ENCODE data around the gene TUSC2. TPM values are rescaled to one million over a fixed set of nuclear protein-coding genes. Genes with fewer than 3 reads are reported as not detected.

TUSC2 gene
- total and polyA plus RNA-seq, 12 donors = 23.7 to 59.1 (median 27.0) TPM

GRCh38 chr3:50340448-50341329 lies 12.7 kb upstream of the TUSC2 start, which contains the start of gene RASSF1:
Gene RASSF1, minus strand, starts transcription at chr3:50340836. Its CDS starts 31 bp downstream, at chr3:50340805.
- peak in 1 of 9 donors; percentile 12 for TF ChIP-seq CTCF (IDR thresholded peaks at IDR 0.05)
- H3K4me1 ChIP-seq = peaks cover 17 to 64% (median 51%) of the 10 kb centered on the region in 9 donors
- WGBS, 2 donors = 6 to 8% methylated on average over 63 to 85 of the region's 85 CpGs

GRCh38 chr3:50340147-50340447 lies 12.1 kb upstream of the TUSC2 start:
- no peaks in the 10 kb centered on the region for H3K9me3 ChIP-seq
- no peak for DNase-seq
- no peak for TF ChIP-seq CTCF (IDR thresholded peaks at IDR 0.05)
- peak overlapping the region; percentile 51 to 100 (median 96) for H3K27ac ChIP-seq
- WGBS, 2 donors = 22 to 35% methylated on average over 9 of the region's 9 CpGs
- H3K4me3 ChIP-seq = peak overlapping the region; percentile 46 to 88 (median 64)
- no peak for ATAC-seq
- H3K36me3 ChIP-seq = peaks cover 0 to 7% (median 0%) of the 10 kb centered on the region in 9 donors
- intact Hi-C loops (cut with DNase I) = loop anchor here in 1 of 10 donors (10.0 kb wide), 1 partner anchor 1095 kb away; no protein-coding TSS in a partner anchor
- no peaks in the 10 kb centered on the region for H3K27me3 ChIP-seq
- H3K4me1 ChIP-seq = peaks cover 11 to 64% (median 51%) of the 10 kb centered on the region in 9 donors

More at GRCh38 chr3:50340448-50341329, 12.7 kb upstream of the TUSC2 start, which contains the start of gene RASSF1:
- ATAC-seq = peak; percentile 12 to 58 (median 38)
- intact Hi-C loops (cut with DNase I) = loop anchor here in 1 of 10 donors (10.0 kb wide), 1 partner anchor 1094 kb away; no protein-coding TSS in a partner anchor
- peak; percentile 79 to 81 for DNase-seq
- peak within 1 kb of the TSS; percentile 46 to 88 (median 64) for H3K4me3 ChIP-seq
- peak within 1 kb of the TSS; percentile 51 to 100 (median 96) for H3K27ac ChIP-seq
- H3K36me3 ChIP-seq = peaks cover 0 to 5% (median 0%) of the 10 kb centered on the region in 9 donors
- no peaks in the 10 kb centered on the region for H3K9me3 ChIP-seq
- H3K27me3 ChIP-seq = no peaks in the 10 kb centered on the region

GRCh38 chr3:50339485-50340146 lies 11.6 kb upstream of the TUSC2 start:
- DNase-seq = no peak
- H3K9me3 ChIP-seq = no peaks in the 10 kb centered on the region
- no peaks in the 10 kb centered on the region for H3K27me3 ChIP-seq
- peak overlapping the region in 9 of 10 donors; percentile 47 to 88 (median 64) for H3K4me3 ChIP-seq
- H3K36me3 ChIP-seq = peaks cover 0 to 12% (median 0%) of the 10 kb centered on the region in 9 donors
- no peak for TF ChIP-seq CTCF (IDR thresholded peaks at IDR 0.05)
- peaks cover 11 to 66% (median 56%) of the 10 kb centered on the region in 9 donors for H3K4me1 ChIP-seq
- WGBS, 2 donors = 84 to 89% methylated on average over 14 of the region's 14 CpGs
- ATAC-seq = no peak
- H3K27ac ChIP-seq = peak overlapping the region; percentile 51 to 100 (median 96)
- intact Hi-C loops (cut with DNase I) = loop anchor here in 1 of 10 donors (5.0 to 10.0 kb wide), 2 partner anchors 37 to 1095 kb away; partner anchors contain the start of gene HYAL1

- Histone ChIP-seq H3K4me1 (peaks cover 15 to 72% (median 63%) of the 10 kb centered on the region in 9 donors), H3K27me3 (no peaks in the 10 kb centered on the region), H3K27ac (peak overlapping the region in 9 of 10 donors; percentile 92 to 100 (median 97)), H3K4me3 (peak overlapping the region in 7 of 10 donors; percentile 61 to 88 (median 73)), H3K36me3 (peaks cover 0 to 13% (median 0%) of the 10 kb centered on the region in 9 donors), H3K9me3 (no peaks in the 10 kb centered on the region)
- DNase-seq (no peak), ATAC-seq (no peak)
- 64 to 76% methylated on average over 5 of the region's 5 CpGs for WGBS, 2 donors
- TF ChIP-seq CTCF (IDR thresholded peaks at IDR 0.05) = no peak
- intact Hi-C loops (cut with DNase I) = loop anchor here in 1 of 10 donors (5.0 kb wide), 1 partner anchor 37 kb away; the partner anchor contains the start of gene HYAL1
Measured at GRCh38 chr3:50338965-50339364, 10.9 kb upstream of the TUSC2 start.
